GM12865 (cell line): Measurements from ENCODE around the gene VPS72.

ENCODE experiments used
- DNase-seq: peaks from one replicate; pipeline ENCODE4 v3.0.0; 2010; ENCODE audit warnings: low read depth
- H3K4me3 ChIP-seq: 2 replicates; pipeline ENCODE4 v1.5.1; 2011; ENCODE audit warnings: mild to moderate bottlenecking, low read depth, low read length, control low read depth
- CTCF ChIP-seq: IDR thresholded peaks from 2 replicates; pipeline ENCODE4 v1.5.1; 2011; ENCODE audit warnings: low read length, control low read depth, low read depth, inconsistent platforms; ENCODE audit not compliant: insufficient read depth; ENCODE audit errors: missing control alignments

VPS72 gene

GRCh38 chr1:151189637-151190445 is at the start of gene VPS72:
VPS72 (minus strand) TSS chr1:151190197; CDS start chr1:151190121, 76 bp downstream.
- peak; percentile 94 for DNase-seq
- TF ChIP-seq CTCF, result no peak
- H3K4me3 ChIP-seq, result peak within 1 kb of the TSS; percentile 76

GRCh38 chr1:151238467-151238739 is 48.4 kb upstream of the VPS72 start:
- DNase-seq, result no peak
- H3K4me3 ChIP-seq, result no peak overlapping the region
- no peak for TF ChIP-seq CTCF

GRCh38 chr1:151237678-151238466 is 47.9 kb upstream of the VPS72 start:
- H3K4me3 ChIP-seq, result no peak overlapping the region
- no peak for TF ChIP-seq CTCF
- DNase-seq, result peak; percentile 39

GRCh38 chr1:151235235-151235634 is 45.2 kb upstream of the VPS72 start:
- H3K4me3 ChIP-seq, result no peak overlapping the region
- TF ChIP-seq CTCF, result no peak
- no peak for DNase-seq

GRCh38 chr1:151222130-151222529 is 32.1 kb upstream of the VPS72 start:
- no peak overlapping the region for H3K4me3 ChIP-seq
- TF ChIP-seq CTCF, result no peak
- no peak for DNase-seq

- no peak for TF ChIP-seq CTCF
- no peak for DNase-seq
- no peak overlapping the region for H3K4me3 ChIP-seq
These were observed 31.6 kb upstream of the VPS72 start for GRCh38 chr1:151221616-151222015.
